Measurements from ENCODE around the gene HOXC9.

HOXC9 gene

DNA sequence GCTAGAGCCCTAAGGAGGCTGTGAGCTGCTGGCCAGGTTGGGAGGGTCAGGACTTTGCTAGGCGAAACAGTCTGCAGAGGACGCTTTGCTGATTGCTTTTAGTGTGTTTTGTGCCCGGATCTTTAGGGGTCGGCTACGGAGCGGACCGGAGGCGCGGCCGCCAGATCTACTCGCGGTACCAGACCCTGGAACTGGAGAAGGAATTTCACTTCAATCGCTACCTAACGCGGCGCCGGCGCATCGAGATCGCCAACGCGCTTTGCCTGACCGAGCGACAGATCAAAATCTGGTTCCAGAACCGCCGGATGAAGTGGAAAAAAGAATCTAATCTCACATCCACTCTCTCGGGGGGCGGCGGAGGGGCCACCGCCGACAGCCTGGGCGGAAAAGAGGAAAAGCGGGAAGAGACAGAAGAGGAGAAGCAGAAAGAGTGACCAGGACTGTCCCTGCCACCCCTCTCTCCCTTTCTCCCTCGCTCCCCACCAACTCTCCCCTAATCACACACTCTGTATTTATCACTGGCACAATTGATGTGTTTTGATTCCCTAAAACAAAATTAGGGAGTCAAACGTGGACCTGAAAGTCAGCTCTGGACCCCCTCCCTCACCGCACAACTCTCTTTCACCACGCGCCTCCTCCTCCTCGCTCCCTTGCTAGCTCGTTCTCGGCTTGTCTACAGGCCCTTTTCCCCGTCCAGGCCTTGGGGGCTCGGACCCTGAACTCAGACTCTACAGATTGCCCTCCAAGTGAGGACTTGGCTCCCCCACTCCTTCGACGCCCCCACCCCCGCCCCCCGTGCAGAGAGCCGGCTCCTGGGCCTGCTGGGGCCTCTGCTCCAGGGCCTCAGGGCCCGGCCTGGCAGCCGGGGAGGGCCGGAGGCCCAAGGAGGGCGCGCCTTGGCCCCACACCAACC lies 29.8 kb downstream of the HOXC9 start:
- TF ChIP-seq POLR2A (IDR thresholded peaks at IDR 0.05; ENCODE audit: extremely low read depth, insufficient read length) (no peak), MYC (IDR thresholded peaks at IDR 0.05; ENCODE audit: low read depth, low read length) (no peak)
- TF ChIP-seq, protein P1, sequence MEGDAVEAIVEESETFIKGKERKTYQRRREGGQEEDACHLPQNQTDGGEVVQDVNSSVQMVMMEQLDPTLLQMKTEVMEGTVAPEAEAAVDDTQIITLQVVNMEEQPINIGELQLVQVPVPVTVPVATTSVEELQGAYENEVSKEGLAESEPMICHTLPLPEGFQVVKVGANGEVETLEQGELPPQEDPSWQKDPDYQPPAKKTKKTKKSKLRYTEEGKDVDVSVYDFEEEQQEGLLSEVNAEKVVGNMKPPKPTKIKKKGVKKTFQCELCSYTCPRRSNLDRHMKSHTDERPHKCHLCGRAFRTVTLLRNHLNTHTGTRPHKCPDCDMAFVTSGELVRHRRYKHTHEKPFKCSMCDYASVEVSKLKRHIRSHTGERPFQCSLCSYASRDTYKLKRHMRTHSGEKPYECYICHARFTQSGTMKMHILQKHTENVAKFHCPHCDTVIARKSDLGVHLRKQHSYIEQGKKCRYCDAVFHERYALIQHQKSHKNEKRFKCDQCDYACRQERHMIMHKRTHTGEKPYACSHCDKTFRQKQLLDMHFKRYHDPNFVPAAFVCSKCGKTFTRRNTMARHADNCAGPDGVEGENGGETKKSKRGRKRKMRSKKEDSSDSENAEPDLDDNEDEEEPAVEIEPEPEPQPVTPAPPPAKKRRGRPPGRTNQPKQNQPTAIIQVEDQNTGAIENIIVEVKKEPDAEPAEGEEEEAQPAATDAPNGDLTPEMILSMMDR (IDR thresholded peaks at IDR 0.05; ENCODE audit: low read depth, low read length): no peak
- TF ChIP-seq, protein P2, sequence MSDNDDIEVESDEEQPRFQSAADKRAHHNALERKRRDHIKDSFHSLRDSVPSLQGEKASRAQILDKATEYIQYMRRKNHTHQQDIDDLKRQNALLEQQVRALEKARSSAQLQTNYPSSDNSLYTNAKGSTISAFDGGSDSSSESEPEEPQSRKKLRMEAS (IDR thresholded peaks at IDR 0.05; ENCODE audit: low read depth, low read length): no peak
- H3K4me3 ChIP-seq (ENCODE audit: low read depth, low read length): no peak overlapping the region
- DNase-seq (ENCODE audit: low read depth): no peak

DNA sequence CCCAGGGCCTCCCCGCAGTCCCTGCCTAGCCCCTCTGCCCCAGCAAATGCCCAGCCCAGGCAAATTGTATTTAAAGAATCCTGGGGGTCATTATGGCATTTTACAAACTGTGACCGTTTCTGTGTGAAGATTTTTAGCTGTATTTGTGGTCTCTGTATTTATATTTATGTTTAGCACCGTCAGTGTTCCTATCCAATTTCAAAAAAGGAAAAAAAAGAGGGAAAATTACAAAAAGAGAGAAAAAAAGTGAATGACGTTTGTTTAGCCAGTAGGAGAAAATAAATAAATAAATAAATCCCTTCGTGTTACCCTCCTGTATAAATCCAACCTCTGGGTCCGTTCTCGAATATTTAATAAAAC lies 30.5 kb downstream of the HOXC9 start:
- DNase-seq (ENCODE audit: low read depth): no peak
- no peak for TF ChIP-seq POLR2A (IDR thresholded peaks at IDR 0.05; ENCODE audit: extremely low read depth, insufficient read length)
- TF ChIP-seq, protein P1 (IDR thresholded peaks at IDR 0.05; ENCODE audit: low read depth, low read length): no peak
- no peak for TF ChIP-seq MYC (IDR thresholded peaks at IDR 0.05; ENCODE audit: low read depth, low read length)
- TF ChIP-seq, protein P2 (IDR thresholded peaks at IDR 0.05; ENCODE audit: low read depth, low read length): no peak
- H3K4me3 ChIP-seq (ENCODE audit: low read depth, low read length): no peak overlapping the region

DNA sequence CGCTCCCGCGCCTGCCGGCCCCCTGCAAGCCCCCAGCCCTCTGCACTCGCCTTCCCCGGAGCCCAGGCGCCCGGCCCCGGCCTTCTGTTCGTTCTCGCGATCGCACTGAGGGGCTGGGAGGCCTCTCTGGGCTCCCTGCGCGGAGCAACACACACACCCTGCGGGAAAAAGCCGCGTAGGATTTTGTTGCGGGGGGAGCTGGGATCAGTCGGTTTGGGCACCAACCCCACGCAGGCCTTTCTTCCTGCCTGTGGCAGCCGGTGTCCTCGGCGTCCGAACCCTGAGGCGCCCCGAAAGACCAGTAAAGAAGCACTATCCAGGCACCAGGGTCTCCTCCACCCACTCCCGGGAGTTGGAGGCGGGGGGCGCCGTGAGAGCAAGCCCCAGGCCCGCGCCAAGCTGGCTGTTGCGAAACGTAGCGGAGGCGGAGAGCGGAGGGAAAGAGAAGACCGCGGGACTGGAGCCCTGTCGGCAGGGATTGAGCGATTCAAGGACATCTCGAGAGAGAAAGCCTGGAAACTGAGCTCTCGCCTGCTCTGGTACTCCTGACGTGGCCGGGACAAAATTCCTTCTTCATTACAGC lies 31.0 kb downstream of the HOXC9 start:
- TF ChIP-seq, protein P2 (IDR thresholded peaks at IDR 0.05; ENCODE audit: low read depth, low read length): no peak
- no peak for TF ChIP-seq POLR2A (IDR thresholded peaks at IDR 0.05; ENCODE audit: extremely low read depth, insufficient read length)
- TF ChIP-seq, protein P1 (IDR thresholded peaks at IDR 0.05; ENCODE audit: low read depth, low read length): no peak
- no peak for TF ChIP-seq MYC (IDR thresholded peaks at IDR 0.05; ENCODE audit: low read depth, low read length)
- H3K4me3 ChIP-seq (ENCODE audit: low read depth, low read length): no peak overlapping the region
- DNase-seq (ENCODE audit: low read depth): no peak

DNA sequence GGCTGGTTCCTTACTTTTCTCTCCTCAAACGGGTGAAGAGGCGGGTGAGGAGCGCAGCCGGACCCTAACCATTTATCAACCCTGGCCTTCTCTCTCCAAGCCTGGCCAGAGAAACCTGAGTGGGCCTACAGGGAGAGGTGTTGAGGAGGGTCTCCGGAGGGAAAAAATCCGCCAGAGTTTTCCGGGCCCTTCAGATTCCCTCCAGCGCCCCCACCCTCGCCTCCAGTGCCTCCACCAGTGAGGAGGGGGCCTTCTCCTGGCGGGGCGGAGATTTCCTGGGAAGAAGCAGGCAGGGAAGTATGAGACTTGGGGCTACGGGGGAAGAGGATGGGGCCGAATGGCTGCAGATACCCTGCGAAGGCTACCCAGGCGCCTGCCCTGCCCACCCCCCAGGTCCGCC lies 31.5 kb downstream of the HOXC9 start:
- no peak overlapping the region for H3K4me3 ChIP-seq (ENCODE audit: low read depth, low read length)
- no peak for DNase-seq (ENCODE audit: low read depth)
- TF ChIP-seq MYC (IDR thresholded peaks at IDR 0.05; ENCODE audit: low read depth, low read length) (no peak), POLR2A (IDR thresholded peaks at IDR 0.05; ENCODE audit: extremely low read depth, insufficient read length) (no peak)
- TF ChIP-seq, protein P2 (IDR thresholded peaks at IDR 0.05; ENCODE audit: low read depth, low read length): no peak
- TF ChIP-seq, protein P1 (IDR thresholded peaks at IDR 0.05; ENCODE audit: low read depth, low read length): no peak

DNA sequence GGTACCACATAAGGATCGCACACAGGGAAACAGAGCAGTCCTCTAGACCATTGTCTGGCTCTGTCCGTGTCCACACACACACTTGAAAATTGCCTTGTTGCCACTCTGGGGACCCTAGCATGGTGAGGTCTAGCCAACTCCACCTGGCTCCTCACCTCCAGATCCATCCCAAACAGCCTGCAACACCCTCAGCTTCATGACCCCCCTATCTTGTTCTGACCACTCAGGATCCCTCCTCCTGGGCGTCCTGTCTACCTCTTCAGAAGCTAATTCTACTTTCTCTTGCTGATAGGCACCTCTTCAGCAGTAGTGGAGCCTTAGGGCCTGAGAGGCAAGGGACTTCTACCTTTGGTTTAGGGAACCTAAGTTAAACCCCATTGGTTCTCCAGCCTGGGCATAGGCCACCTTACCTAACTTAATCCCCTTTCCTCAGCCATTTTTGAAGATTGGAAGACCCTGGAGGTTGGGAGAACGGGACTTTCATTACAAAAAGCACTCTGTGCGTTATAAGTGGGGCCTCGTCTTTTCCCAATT lies 32.2 kb downstream of the HOXC9 start:
- TF ChIP-seq MYC (IDR thresholded peaks at IDR 0.05; ENCODE audit: low read depth, low read length) (no peak), POLR2A (IDR thresholded peaks at IDR 0.05; ENCODE audit: extremely low read depth, insufficient read length) (no peak)
- TF ChIP-seq, protein P2 (IDR thresholded peaks at IDR 0.05; ENCODE audit: low read depth, low read length): no peak
- TF ChIP-seq, protein P1 (IDR thresholded peaks at IDR 0.05; ENCODE audit: low read depth, low read length): no peak
- no peak for DNase-seq (ENCODE audit: low read depth)
- no peak overlapping the region for H3K4me3 ChIP-seq (ENCODE audit: low read depth, low read length)
